Anterior cingulate cortex (tissue), 58 donors: ENCODE results near the gene BBS12.
A peak's percentile ranks its signal among the peaks of the same experiment; 100 is the strongest.

ENCODE experiments used
- DNase-seq, 58 donors: peaks; one replicate each; lab custom pipeline; 2025; lab: John Stamatoyannopoulos, UW

Gene BBS12

GRCh38 chr4:122712782-122713181 lies 19.7 kb upstream of the BBS12 start:
- DNase-seq: no peak

GRCh38 chr4:122715221-122715620 lies 17.3 kb upstream of the BBS12 start:
- no peak for DNase-seq

GRCh38 chr4:122716825-122717448 lies 15.6 kb upstream of the BBS12 start:
- peak in 35 of 58 donors; percentile 1 to 67 (median 19) for DNase-seq

GRCh38 chr4:122718281-122718680 lies 14.2 kb upstream of the BBS12 start:
- no peak for DNase-seq

GRCh38 chr4:122722256-122722655 lies 10.2 kb upstream of the BBS12 start:
- DNase-seq: no peak

GRCh38 chr4:122728856-122729255 lies 3.6 kb upstream of the BBS12 start:
- no peak for DNase-seq

GRCh38 chr4:122731676-122732075 lies 828 bp upstream of the BBS12 start:
- no peak for DNase-seq

GRCh38 chr4:122733787-122734120 lies 1.2 kb downstream of the BBS12 start:
- no peak for DNase-seq

- no peak for DNase-seq
Observed at GRCh38 chr4:122739174-122739573, 6.7 kb downstream of the BBS12 start.

- DNase-seq: no peak
Observed at GRCh38 chr4:122742933-122743829, 10.7 kb downstream of the BBS12 start.

- no peak for DNase-seq
Observed at GRCh38 chr4:122744229-122744628, 11.7 kb downstream of the BBS12 start.

GRCh38 chr4:122746485-122746965 lies 14.0 kb downstream of the BBS12 start:
- DNase-seq: no peak

GRCh38 chr4:122747068-122747467 lies 14.6 kb downstream of the BBS12 start:
- no peak for DNase-seq

GRCh38 chr4:122747883-122748282 lies 15.4 kb downstream of the BBS12 start:
- DNase-seq: no peak

- no peak for DNase-seq
Observed at GRCh38 chr4:122749704-122750454, 17.4 kb downstream of the BBS12 start.

GRCh38 chr4:122755675-122756074 lies 23.2 kb downstream of the BBS12 start:
- no peak for DNase-seq

- DNase-seq: peak in 1 of 58 donors; percentile 1
Observed at GRCh38 chr4:122758033-122758432, 25.5 kb downstream of the BBS12 start.

- no peak for DNase-seq
Observed at GRCh38 chr4:122759639-122760310, 27.3 kb downstream of the BBS12 start.

GRCh38 chr4:122762520-122762919 lies 30.0 kb downstream of the BBS12 start:
- DNase-seq: peak in 2 of 58 donors; percentile 9

- no peak for DNase-seq
Observed at GRCh38 chr4:122762966-122763716, 30.6 kb downstream of the BBS12 start.
